ENCODE data around the gene ADAM33.

The ADAM33 gene

GRCh38 chr20:3647473-3647872, 34.3 kb downstream of the ADAM33 start:
- H3K9me3 ChIP-seq (ENCODE audit: insufficient read depth, low read depth, low read length): no peaks in the 10 kb centered on the region
- no peak overlapping the region for H3K27ac ChIP-seq (ENCODE audit: low read length)
- no peak overlapping the region for H3K9ac ChIP-seq (ENCODE audit: low read depth, low read length)
- H3K36me3 ChIP-seq (ENCODE audit: insufficient read depth, low read depth, low read length): no peaks in the 10 kb centered on the region
- H3K4me3 ChIP-seq (ENCODE audit: low read length): no peak overlapping the region
- no peaks in the 10 kb centered on the region for H3K27me3 ChIP-seq (ENCODE audit: insufficient read depth, low read length)
- no peaks in the 10 kb centered on the region for H3K4me1 ChIP-seq (ENCODE audit: insufficient read depth, low read length)

GRCh38 chr20:3646651-3647050, 35.2 kb downstream of the ADAM33 start:
- no peaks in the 10 kb centered on the region for H3K27me3 ChIP-seq (ENCODE audit: insufficient read depth, low read length)
- no peaks in the 10 kb centered on the region for H3K9me3 ChIP-seq (ENCODE audit: insufficient read depth, low read depth, low read length)
- no peak overlapping the region for H3K4me3 ChIP-seq (ENCODE audit: low read length)
- H3K27ac ChIP-seq (ENCODE audit: low read length): no peak overlapping the region
- no peak overlapping the region for H3K9ac ChIP-seq (ENCODE audit: low read depth, low read length)
- H3K36me3 ChIP-seq (ENCODE audit: insufficient read depth, low read depth, low read length): no peaks in the 10 kb centered on the region
- H3K4me1 ChIP-seq (ENCODE audit: insufficient read depth, low read length): no peaks in the 10 kb centered on the region

DNA sequence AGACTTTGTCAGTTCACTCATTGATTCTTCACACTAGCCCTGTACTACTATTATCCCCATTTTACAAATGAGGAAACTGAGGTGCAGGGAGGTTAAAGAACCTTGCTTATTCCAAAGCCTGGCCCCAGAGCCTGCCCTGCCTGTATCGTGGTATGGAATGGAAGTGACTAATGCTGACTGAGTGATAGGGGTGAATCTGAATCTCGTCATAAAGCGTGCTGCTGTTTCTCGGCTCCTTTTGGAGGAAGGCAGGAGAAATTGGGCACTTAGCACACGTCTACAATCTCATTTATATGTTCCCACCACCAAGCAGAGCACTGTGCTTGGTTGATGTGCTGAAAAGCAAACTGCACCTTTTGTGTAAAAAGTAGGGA, 35.8 kb downstream of the ADAM33 start:
- no peaks in the 10 kb centered on the region for H3K4me1 ChIP-seq (ENCODE audit: insufficient read depth, low read length)
- no peaks in the 10 kb centered on the region for H3K27me3 ChIP-seq (ENCODE audit: insufficient read depth, low read length)
- no peak overlapping the region for H3K4me3 ChIP-seq (ENCODE audit: low read length)
- H3K27ac ChIP-seq (ENCODE audit: low read length): no peak overlapping the region
- H3K9ac ChIP-seq (ENCODE audit: low read depth, low read length): no peak overlapping the region
- no peaks in the 10 kb centered on the region for H3K36me3 ChIP-seq (ENCODE audit: insufficient read depth, low read depth, low read length)
- H3K9me3 ChIP-seq (ENCODE audit: insufficient read depth, low read depth, low read length): no peaks in the 10 kb centered on the region

GRCh38 chr20:3645309-3646066, 36.3 kb downstream of the ADAM33 start:
- H3K27me3 ChIP-seq (ENCODE audit: insufficient read depth, low read length): no peaks in the 10 kb centered on the region

DNA sequence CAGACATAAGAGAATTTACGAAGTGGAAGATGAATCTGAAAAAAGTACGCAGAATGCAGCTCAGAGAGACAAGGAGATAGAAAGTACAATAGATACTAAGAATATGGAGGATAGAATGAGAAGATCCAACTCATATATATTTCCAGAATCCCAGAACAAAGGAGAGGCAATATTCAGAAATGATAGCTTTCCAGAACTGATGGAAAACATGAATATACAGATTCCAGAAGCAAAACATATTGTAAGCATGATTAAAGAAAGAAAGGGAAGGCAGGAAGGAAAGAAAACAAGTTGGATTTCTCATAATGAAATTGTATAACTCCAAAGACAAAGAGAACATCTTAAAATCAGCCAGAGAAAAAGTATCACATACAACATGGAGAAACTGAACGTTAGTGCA, 41.6 kb downstream of the ADAM33 start:
- H3K36me3 ChIP-seq (ENCODE audit: insufficient read depth, low read depth, low read length): no peaks in the 10 kb centered on the region
- H3K4me3 ChIP-seq (ENCODE audit: low read length): no peak overlapping the region
- H3K4me1 ChIP-seq (ENCODE audit: insufficient read depth, low read length): no peaks in the 10 kb centered on the region
- H3K27me3 ChIP-seq (ENCODE audit: insufficient read depth, low read length): no peaks in the 10 kb centered on the region
- no peaks in the 10 kb centered on the region for H3K9me3 ChIP-seq (ENCODE audit: insufficient read depth, low read depth, low read length)
- no peak overlapping the region for H3K9ac ChIP-seq (ENCODE audit: low read depth, low read length)
- H3K27ac ChIP-seq (ENCODE audit: low read length): no peak overlapping the region

More at GRCh38 chr20:3645309-3646066, 36.3 kb downstream of the ADAM33 start:
- Histone ChIP-seq H3K36me3 (ENCODE audit: insufficient read depth, low read depth, low read length) (no peaks in the 10 kb centered on the region), H3K9me3 (ENCODE audit: insufficient read depth, low read depth, low read length) (no peaks in the 10 kb centered on the region), H3K27ac (ENCODE audit: low read length) (no peak overlapping the region), H3K4me3 (ENCODE audit: low read length) (no peak overlapping the region), H3K4me1 (ENCODE audit: insufficient read depth, low read length) (no peaks in the 10 kb centered on the region), H3K9ac (ENCODE audit: low read depth, low read length) (no peak overlapping the region)

GRCh38 chr20:3635346-3635745, 46.5 kb downstream of the ADAM33 start:
- H3K4me1 ChIP-seq (ENCODE audit: insufficient read depth, low read length): no peaks in the 10 kb centered on the region
- no peaks in the 10 kb centered on the region for H3K27me3 ChIP-seq (ENCODE audit: insufficient read depth, low read length)
- H3K27ac ChIP-seq (ENCODE audit: low read length): no peak overlapping the region
- no peaks in the 10 kb centered on the region for H3K9me3 ChIP-seq (ENCODE audit: insufficient read depth, low read depth, low read length)
- H3K36me3 ChIP-seq (ENCODE audit: insufficient read depth, low read depth, low read length): no peaks in the 10 kb centered on the region
- H3K4me3 ChIP-seq (ENCODE audit: low read length): no peak overlapping the region
- no peak overlapping the region for H3K9ac ChIP-seq (ENCODE audit: low read depth, low read length)

DNA sequence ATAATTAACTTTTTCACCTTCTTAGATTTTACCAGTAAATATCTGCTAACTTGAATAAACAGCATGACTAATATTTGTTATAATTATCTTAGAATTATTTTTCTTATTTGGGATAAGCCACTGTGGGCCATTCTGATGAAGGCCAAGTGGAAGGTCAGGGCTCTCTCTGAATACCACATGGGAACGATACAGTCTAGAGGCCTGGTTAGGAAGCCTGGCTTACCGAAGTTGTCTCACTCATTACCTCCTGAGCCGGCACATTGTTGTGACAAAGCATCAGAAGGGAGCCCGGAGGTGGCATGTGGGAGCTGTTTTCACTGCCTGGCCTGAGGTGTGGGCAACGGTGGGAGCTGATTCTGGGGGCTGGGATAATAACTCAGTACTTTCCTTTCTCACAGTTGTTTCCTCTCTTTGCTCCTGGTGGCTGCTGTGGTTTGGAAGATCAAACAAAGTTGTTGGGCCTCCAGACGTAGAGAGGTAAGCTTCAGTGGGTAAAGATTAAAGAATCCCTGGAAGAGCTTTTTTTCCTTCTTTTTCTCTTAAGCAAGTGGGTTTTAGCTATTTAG, 47.8 kb downstream of the ADAM33 start:
- Histone ChIP-seq H3K9ac (ENCODE audit: low read depth, low read length) (no peak overlapping the region), H3K4me3 (ENCODE audit: low read length) (no peak overlapping the region), H3K9me3 (ENCODE audit: insufficient read depth, low read depth, low read length) (no peaks in the 10 kb centered on the region), H3K36me3 (ENCODE audit: insufficient read depth, low read depth, low read length) (no peaks in the 10 kb centered on the region), H3K4me1 (ENCODE audit: insufficient read depth, low read length) (peaks cover 5% of the 10 kb centered on the region; the same call in 1 of the 2 replicates), H3K27me3 (ENCODE audit: insufficient read depth, low read length) (no peaks in the 10 kb centered on the region), H3K27ac (ENCODE audit: low read length) (no peak overlapping the region)

DNA sequence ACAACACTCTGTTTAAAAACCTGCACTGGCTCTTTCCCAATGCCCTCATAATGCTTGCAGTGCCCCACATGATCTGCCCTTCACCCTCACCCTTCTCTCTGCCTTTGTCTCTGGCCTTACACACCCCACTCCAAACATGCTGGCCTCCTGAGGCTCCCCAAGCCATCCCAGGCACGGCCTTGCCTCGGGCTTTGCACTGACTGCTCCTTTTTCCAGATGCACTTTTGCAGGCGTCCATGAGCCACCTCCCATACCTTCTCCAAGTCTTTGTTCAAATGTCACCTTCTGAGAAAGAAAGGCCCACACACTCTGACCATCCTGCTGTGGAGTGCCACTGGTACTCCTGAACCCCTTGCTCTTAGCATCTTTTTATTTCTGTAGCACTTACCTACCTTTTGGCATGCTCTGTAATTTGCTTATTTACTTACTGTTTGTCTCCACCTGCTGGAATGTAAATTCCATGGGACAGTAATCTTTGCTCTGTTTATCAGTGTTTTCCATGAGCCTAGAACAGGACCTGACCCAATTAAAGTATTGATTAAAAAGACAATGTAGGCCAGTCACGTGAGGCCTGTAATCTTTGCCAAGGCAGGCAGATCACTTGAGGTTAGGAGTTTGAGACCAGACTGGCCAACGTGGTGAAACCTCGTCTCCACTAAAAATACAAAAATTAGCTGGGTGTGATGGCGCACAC, 49.4 kb downstream of the ADAM33 start:
- peaks cover 5% of the 10 kb centered on the region; the same call in 1 of the 2 replicates for H3K4me1 ChIP-seq (ENCODE audit: insufficient read depth, low read length)
- H3K4me3 ChIP-seq (ENCODE audit: low read length): no peak overlapping the region
- no peaks in the 10 kb centered on the region for H3K9me3 ChIP-seq (ENCODE audit: insufficient read depth, low read depth, low read length)
- no peak overlapping the region for H3K27ac ChIP-seq (ENCODE audit: low read length)
- no peak overlapping the region for H3K9ac ChIP-seq (ENCODE audit: low read depth, low read length)
- H3K27me3 ChIP-seq (ENCODE audit: insufficient read depth, low read length): no peaks in the 10 kb centered on the region
- H3K36me3 ChIP-seq (ENCODE audit: insufficient read depth, low read depth, low read length): no peaks in the 10 kb centered on the region

GRCh38 chr20:3631534-3631933, 50.3 kb downstream of the ADAM33 start:
- Histone ChIP-seq H3K27me3 (ENCODE audit: insufficient read depth, low read length) (no peaks in the 10 kb centered on the region), H3K9ac (ENCODE audit: low read depth, low read length) (no peak overlapping the region), H3K36me3 (ENCODE audit: insufficient read depth, low read depth, low read length) (no peaks in the 10 kb centered on the region), H3K9me3 (ENCODE audit: insufficient read depth, low read depth, low read length) (no peaks in the 10 kb centered on the region), H3K4me1 (ENCODE audit: insufficient read depth, low read length) (peaks cover 5% of the 10 kb centered on the region; the same call in 1 of the 2 replicates), H3K27ac (ENCODE audit: low read length) (no peak overlapping the region), H3K4me3 (ENCODE audit: low read length) (no peak overlapping the region)

DNA sequence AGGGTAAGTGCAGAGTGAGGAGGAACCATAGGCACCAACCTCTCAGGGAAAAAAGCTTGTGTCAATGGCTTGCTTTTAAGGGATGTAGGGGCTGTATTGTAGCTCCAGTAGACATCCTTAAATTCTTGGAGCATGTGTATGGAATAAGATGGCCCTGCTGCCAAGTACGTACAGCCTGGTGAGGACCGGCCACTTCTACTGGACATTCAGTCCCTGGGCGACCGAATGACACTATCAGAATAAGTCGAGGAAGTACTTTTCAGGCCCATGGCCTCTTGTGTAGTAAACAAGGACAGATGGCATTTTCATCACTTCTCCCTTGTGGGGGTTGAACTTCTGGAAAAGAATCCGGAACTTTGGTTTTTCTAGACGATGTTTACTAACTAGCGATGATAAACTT, 51.4 kb downstream of the ADAM33 start:
- no peaks in the 10 kb centered on the region for H3K9me3 ChIP-seq (ENCODE audit: insufficient read depth, low read depth, low read length)
- H3K27ac ChIP-seq (ENCODE audit: low read length): no peak overlapping the region
- H3K4me3 ChIP-seq (ENCODE audit: low read length): no peak overlapping the region
- H3K27me3 ChIP-seq (ENCODE audit: insufficient read depth, low read length): no peaks in the 10 kb centered on the region
- peaks cover 5% of the 10 kb centered on the region; the same call in 1 of the 2 replicates for H3K4me1 ChIP-seq (ENCODE audit: insufficient read depth, low read length)
- no peak overlapping the region for H3K9ac ChIP-seq (ENCODE audit: low read depth, low read length)
- H3K36me3 ChIP-seq (ENCODE audit: insufficient read depth, low read depth, low read length): no peaks in the 10 kb centered on the region

DNA sequence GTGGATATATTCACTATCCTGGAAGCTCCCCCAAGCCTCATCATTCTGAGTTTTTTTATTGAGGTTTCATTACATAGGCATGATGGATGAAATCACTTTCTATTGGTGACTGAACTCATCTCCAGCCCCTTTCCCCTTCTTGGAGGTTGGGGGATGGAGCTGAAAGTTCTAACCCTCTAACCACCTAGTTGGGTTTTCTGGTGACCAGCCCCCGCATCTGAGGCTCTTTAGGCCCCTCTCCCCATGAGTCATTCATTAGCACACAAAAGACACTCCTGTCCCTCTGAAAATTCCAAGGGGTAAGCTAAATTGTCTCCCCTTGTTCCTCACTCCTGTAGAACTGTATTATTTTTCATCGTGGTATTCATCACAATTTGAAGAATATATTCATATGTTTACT, 51.9 kb downstream of the ADAM33 start:
- peaks cover 5% of the 10 kb centered on the region; the same call in 1 of the 2 replicates for H3K4me1 ChIP-seq (ENCODE audit: insufficient read depth, low read length)
- no peaks in the 10 kb centered on the region for H3K9me3 ChIP-seq (ENCODE audit: insufficient read depth, low read depth, low read length)
- H3K27me3 ChIP-seq (ENCODE audit: insufficient read depth, low read length): no peaks in the 10 kb centered on the region
- no peak overlapping the region for H3K27ac ChIP-seq (ENCODE audit: low read length)
- H3K9ac ChIP-seq (ENCODE audit: low read depth, low read length): no peak overlapping the region
- H3K4me3 ChIP-seq (ENCODE audit: low read length): no peak overlapping the region
- H3K36me3 ChIP-seq (ENCODE audit: insufficient read depth, low read depth, low read length): no peaks in the 10 kb centered on the region

All from iPS-20b (cell line).